Right hindlimb (tissue), 1 donor: ENCODE data around the gene KRT81.
A peak's percentile ranks its signal among the peaks of the same experiment; 100 is the strongest.

Experiments used
- DNase-seq: peaks from one replicate; pipeline ENCODE4 v3.0.0-alpha.2; 2018

The KRT81 gene

DNA sequence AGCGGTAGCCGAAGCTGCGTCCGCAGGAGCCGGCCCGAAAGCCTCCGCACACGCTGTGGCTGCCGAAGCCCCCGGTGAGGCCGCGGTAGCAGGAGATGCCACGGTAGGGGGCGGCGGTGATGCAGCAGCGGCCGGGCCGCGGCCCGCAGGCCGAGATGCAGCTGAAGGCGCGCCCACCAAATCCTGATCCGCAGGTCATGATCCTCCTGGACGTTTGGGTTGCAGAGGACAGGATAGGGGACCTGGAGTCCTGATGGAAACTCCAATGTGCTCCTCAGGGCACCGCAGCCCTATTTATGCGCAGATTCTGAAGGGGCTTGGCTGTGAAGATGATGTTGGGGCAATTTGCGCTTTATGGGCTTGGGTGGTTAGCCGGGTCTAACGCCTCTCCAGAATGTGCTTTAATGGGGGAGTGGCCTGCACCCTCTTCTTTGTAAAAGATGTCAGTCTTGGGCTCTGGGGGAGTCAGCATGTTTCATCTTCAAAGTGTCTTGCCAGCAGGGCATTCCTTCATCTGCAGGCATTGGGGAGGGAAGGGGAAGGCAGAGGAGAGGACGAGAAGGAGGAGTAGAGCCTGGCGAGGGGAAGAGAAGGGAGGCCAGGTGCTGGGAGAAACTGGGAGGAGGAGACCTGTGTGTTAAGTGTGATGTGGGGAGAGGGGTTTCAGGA, at the start of gene KRT81:
Gene KRT81, minus strand, starts transcription at position 268 of the 669 bp plus-strand sequence. Its CDS starts 69 bp downstream, at position 199.
- DNase-seq = no peak

DNA sequence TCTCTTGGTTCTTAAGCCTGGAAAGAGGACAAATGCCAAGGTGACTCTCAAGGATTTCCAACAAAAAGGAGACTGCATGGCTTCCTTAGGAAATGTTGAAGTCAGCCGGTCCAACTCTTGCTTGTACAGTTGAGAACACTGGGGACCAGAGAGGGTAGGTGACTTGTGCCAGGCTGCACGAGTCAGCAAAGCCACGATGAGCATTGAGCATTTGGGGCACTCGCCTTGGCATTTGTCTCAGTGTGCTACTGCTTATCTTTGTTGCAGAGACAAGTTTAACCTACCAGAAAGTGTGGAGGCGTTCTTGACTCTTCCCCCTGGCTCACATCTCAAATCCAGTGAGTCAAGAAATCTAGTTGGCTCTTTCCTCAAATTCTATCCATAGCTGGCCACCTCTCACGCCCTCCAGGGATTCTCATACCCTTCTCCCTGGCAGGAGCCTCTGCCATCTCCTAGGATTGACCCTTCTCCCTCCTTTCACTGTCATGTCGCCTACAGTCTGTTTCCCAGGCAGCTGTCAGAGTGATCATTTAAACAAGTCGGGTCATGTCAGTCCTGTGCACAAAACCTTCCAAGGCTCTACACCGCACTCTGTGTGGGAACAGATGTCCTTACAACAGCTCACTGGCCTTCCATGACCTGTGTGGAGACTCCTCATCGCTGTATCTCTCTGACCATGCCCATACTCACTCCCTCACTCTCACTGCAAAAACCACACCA, 47.1 kb upstream of the KRT81 start:
- no peak for DNase-seq

DNA sequence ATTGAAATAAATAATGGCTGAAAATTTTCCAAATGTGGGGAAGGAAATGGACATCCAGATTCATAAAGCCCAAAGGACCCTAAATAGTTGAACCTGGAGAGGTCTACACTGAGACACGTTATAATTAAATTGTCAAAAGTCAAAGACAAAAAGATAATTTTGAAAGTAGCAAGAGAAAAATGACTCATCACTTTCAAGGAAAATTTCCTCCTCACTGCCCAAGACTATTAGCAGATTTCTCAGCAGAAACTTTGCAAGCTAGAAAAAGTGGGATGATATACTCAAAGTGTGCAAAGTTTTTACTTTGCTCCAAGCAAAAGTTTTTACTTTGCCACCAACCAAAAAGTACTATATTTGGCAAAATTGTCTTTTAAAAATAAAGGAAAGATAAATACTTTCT, 45.7 kb upstream of the KRT81 start:
- DNase-seq = no peak

DNA sequence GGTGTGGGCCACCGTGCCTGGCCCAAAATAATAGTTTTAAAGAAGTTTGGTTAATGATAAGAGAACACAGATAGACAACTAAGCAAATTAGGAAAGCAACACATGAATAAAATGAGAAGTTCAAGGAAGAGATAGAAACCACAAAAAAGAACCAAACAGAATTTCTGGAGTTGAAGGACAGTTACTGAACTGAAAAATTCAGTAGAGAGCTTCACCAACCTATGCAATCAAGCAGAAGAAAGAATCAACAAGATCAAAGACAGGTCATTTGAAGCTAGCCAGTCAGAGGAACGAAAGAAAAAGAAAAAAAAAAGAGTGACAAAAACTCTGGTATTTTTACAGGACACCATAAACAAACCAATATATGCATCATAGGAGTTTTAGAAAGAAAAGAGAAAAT, 45.3 kb upstream of the KRT81 start:
- DNase-seq = no peak

DNA sequence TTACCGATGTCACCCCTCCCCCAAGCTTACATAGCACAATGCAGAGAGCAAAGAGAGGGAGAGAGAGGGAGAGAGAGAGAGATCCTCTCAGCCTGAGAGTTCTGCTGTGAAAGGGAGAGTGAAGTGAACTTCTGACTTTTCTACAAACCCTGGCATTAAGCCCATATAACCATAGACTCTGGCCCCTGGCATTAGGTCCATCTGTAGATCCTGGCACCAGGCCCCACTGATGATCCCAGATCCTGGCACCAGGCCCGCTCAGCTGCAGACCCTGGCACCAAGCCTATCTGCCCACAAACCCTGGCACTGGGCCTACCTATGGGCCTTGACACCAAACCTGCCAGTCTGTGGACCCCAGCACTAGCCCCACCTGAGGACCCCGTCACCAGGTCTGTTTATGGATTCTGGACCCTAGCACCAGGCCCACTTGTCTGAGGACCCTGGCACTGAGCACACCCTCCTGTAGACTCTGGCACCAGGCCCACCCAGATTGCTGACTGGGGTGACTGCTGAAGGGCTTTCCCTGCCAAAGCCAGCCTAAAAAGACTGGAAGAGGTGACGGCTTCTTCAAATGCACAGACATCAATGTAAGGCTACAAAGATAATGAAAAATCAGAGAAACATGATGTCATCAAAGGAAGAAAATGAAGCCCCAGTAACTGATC, 44.4 kb upstream of the KRT81 start:
- DNase-seq = peak; percentile 38

DNA sequence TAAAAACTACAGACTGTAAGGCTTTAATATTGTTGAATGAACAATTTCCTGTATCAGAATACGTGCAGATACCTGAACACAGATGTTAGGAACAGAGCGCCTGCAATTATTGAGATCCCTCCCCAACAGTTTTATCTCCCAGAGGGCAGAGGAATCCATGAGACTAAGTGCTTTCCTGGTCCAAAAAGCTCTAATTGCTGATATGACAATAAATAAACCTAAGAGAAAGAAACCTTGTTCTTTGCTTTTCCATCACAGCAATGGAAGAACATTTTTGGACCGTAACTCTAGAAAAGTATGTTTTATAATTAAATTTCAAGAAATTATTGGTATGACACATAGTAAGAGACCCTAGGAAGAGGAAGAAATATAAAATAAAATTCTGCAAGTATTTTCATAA, 42.9 kb upstream of the KRT81 start:
- no peak for DNase-seq

DNA sequence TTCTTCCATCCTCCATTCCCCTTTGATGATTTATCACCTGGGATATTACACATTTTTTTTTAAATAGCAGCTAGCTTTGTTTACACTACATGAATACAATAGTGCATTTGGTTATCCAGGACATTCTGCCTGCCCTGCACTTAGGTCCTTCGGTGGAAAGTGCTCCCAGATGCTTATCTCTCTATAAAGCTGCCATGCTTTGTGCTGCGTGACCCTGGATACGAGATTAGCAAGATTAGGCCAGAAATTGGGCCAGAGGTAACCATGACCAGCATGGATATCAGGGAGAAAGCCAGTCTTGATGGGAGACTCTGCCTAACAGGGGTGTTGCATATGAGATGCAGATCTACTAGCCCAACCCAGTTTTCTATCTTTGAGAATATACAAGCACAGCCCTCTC, 42.0 kb upstream of the KRT81 start:
- no peak for DNase-seq

DNA sequence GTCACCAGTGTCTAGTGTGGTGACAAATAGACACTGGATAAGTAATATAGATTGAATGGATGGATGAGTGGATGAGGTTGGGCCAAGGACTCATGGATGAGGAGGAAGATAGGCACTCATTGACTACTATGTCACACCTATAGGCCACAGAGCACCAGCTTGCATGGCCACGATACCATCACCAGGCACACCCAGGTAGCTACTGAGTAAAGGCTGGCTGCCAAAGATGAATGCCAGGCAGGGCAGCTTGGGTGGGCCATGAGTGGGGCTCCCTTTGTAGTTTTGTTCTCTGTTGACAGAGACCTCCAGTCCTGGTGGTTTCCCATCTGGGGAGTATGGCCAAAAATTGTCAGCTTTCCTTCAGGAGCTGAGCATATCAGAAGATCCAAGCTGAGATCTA, 41.0 kb upstream of the KRT81 start:
- DNase-seq = no peak

DNA sequence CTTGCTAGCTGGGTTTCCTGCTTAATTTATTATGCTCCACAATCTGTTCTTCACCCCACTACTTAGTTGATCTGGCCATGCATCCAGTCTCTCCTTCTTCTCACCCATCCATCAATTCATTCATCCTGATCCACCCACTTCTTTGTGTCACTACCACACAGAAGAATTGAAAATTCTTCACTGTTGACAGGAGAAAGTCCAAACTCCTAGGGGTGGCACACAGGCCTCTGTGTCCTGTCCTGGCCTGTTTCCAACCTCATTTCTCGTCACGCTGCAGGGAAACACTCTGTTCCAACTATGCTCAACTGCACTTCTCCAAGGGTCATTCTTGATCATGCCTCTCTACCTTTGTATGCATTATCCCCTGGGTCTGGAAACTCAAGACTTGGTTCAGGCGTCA, 40.5 kb upstream of the KRT81 start:
- no peak for DNase-seq

DNA sequence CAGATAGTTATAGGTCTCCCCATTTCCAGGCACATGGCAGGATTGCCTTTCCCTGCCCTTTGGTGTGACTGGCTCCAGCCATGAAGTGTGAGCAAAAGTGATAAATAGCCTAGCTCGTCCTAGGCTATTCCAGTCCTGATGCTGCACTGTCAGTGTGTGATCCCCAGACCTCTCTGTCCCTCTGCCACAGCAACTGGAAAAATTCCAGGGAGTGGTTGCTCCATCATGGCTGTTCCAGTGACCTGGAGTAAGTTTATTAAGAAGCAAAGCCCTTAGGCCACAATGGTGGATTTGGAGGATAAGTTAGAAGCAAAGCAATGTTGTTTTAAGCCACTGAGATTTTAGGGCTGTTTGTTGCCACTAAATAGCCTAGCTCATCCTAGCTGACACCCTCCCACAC, 39.7 kb upstream of the KRT81 start:
- no peak for DNase-seq

DNA sequence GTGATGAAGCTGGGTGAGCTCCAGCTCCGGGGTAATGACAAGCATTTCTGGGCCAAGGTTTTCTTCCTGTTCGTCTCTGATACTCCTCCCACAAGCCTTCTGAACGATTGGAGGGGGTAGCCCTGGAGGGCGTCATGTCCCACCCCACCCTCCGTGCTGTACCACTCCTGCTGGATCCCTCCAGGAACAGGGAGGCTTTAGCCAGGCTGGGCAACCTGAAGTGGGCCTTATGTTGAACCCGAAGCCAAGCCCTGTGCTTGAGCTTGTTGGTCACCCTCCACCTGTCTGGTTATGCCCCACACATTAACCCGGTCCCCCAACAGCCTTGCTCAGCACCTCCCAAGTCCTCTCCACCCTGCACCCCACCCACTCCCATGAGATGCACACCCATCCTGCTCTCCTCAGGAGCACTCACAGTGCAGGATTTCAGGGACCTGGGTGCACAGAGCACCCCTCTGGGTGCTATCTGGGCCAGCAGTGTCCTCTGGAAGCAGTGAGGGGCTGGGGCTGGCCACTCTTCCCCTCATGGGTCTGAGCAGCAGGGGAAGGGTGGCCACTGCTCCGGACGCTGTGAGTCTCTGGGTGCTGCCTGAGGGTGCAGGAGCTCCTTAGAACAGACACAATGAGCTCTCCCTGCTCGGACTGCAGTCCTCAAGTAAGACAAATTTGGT, 36.6 kb upstream of the KRT81 start:
- no peak for DNase-seq

DNA sequence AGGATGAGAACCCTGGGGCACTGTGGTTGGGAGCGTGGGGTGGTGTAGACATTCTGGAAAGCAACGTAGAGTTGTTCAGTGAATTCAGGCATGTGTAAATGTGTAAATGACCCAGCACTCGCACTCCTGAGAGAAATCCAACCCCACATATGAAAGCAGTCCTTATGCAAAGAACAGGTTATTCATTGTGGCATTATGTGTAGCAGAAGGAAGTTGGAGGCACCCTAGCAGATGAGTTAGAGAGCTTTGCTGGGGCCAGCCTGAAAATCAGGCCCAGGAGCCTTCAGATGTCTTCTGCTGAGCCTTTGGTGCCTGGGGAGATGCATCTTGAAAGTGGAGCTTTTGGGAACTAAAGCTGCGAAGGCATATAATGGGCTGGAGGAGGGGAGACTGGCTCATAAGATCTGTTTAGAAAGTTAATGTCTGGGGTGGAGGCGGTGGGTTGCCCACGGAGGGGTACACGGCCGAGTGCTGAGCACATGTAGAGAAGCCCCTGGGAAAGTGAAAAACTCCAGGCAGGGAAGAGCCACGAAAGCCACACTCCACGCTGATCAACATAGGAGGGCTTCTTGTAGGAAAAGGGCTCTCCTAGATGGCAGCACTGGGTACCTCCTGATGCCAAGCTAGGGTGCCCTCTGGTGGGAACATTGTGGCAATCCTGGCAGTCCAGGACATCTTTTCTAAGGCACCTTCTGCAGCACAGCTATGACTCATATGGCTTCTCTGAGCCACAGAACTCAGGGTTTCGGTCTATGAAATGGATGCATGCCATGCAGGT, 35.9 kb upstream of the KRT81 start:
- peak; percentile 54 for DNase-seq

DNA sequence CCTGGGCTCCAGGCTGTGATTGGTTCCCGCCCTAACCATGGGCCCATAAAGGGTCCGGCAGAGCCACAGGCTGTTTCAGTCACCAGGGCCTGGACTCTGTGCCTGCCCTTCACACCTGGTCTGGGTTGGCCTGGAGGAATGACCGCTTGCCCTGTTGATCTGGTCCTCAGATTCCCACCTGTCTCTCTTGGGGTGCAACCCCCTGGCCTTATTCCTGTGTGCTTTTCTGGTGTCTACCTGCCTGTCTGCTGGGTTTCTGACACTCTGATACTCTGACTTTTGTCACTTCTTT, 32.8 kb upstream of the KRT81 start:
- DNase-seq = no peak

DNA sequence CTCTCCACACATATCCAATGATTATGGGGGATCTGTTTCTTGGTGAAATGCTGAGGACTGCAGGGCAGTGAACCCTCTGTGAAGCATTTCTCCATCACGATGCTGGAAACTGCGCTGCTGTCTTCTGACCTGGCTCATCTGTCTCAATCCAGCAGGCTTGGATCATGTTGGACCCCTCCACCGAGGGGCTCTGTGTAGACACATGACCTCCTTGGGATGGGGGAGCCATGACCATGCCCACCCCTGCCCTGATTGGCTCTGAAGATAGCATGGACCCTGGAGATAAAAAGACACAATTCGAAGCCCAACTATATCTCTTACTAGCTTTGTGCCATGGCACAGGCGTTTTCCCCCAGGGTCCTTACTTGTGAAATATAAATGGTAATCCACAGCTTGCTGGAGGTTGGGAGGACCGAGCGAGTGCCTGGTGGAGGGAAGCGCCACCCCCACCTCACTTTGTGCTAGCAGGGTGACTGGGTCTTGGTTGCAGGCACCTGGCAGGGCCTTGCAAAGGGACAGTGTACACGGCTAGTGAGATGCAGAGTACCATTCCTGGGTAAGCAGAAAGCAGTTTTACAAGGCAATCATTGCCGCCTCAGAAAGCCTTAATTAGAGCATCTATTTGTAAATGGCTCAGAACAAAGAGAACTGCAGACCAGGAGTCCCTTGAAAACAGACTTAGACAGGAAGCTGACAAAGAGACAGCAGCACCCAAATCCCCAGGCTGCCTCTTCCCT, 32.2 kb upstream of the KRT81 start:
- no peak for DNase-seq

DNA sequence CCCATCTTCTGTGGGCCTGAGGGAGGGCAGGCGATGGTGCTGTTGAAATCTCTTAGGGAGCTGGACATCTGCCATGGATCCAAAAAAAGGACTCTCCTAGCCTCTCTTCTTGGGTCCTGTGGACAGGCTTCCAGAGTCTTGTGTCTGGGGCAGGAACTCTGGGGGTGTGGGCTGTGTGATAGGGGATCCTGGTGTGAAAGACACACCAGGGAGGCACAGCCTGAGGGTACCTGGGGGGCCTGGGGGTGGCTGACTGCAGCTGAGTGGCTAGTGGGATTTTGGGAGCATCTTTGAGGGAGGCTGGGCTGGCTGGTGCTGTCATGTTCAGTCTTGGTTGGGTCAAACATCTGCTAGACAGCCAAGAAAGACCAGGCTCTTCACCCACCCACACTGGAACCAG, 31.7 kb upstream of the KRT81 start:
- no peak for DNase-seq

DNA sequence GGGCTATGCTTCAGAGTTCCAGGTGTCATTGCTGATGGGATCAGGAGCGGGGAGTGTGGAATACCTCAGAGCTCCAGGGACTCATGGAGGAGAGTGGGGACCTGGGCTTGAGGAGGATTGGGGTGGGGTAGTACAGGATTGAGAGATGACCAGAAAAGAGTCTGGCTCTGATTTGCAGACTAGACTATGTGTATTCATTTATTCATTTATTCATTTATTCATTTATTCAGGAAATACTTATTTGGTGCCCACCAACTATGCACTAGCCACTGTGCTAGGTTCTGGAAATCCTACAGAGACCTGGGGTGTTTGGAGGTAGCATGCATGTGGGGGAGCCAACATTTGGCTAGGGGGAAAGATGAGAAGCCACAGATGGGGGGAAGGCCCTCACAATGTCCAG, 30.7 kb upstream of the KRT81 start:
- peak; percentile 3 for DNase-seq

DNA sequence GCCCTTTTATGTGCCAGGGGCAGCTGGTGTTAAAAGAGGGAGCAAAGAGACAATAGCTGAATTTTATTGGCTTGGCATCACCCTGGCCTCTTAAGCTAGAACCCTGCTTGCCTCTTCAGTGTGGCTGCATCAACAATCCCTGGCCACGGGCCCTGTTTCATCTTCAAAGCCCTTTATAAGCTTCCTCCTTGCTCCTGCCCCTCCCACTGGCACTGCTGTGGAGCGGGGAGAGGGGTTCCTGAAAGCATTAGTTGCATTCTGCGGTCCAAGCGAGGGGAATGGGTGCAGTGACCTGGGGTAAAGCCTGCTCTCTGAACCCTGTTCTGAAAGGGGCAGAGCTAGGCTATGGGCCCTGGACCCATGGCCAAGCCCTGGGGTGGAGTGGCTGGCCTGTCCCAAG, 30.1 kb upstream of the KRT81 start:
- peak; percentile 10 for DNase-seq

DNA sequence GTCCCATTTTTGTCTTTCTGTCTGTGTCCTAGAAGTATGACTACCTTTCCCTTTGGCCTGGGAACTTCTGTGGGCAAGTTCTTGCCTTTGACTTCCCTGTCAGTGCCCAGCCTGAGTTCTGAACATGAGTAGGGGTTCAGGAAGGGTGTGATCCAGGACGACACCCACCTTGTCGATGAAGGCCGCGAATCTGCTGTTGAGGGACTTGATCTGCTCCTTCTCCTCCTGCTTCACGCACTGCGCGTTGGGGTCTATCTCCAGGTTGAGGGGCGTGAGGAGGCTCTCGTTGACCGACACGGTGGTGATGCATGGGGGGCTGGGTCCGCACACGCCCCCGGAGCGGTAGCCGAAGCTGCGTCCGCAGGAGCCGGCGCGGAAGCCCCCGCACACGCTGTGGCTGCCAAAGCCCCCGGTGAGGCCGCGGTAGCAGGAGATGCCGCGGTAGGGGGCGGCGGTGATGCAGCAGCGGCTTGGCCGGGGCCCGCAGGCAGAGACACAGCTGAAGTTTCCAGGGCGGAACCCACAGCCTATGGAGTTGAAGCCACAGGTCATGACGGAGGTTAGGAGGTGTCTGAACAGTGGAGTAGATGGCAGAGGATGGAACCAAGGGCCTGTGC, 29.6 kb upstream of the KRT81 start, which contains the start of gene KRT83:
Gene KRT83, minus strand, starts transcription at position 615 of the 617 bp plus-strand sequence. Its CDS starts 63 bp downstream, at position 552.
- DNase-seq = peak; percentile 12

DNA sequence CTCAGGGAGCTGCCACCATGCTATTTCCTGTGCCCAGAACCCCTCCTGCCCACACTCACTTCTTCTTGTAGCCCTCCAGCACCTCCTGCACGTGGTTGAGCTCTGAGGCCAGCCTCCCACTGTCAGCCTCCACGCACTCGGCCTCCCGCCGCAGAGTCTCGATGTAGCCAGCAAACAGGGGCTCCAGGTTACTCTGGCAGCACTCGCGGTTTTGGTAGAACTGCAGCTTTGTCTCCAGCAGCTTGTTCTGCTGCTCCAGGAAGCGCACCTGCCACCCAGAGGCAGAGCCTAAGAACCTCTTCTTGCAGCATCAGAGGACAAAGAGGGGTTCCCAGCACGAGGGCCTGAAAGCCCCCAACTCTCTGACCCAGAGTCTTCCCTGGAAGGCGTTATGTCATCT, 27.8 kb upstream of the KRT81 start:
- no peak for DNase-seq

DNA sequence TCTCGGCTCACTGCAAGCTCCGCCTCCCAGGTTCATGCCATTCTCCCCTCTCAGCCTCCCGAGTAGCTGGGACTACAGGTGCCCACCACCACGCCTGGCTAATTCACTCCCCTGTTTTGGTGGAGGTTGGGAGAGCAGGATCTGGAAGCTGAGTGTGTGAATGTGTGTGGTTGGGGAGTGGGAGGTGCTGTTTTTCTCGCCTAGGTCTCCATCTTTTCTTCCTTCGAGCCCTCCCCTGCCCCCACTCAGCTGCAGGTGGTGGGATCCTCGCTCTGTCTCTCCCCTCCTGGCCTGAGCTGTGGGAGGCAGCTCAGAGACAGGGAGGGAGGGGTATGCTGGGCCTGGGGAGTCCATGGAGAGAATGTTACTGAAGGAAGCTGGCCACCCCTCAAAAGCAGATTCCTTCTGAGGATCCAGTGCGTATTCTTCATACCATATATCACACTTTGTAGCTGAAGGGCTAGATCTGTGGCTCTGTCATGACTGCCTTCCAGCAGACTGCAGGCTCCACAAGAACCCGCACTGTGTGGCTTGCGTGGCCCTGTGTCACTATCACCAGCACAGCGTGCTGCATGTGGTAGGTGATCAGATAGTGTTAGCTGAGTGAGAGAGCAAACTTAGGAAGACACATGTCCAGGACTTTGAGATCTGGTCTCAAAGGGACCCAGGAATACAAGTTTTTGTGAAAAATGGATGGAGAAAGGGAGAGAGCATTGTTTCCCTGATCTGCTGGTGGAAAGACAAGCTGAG, 27.1 kb upstream of the KRT81 start:
- no peak for DNase-seq

DNA sequence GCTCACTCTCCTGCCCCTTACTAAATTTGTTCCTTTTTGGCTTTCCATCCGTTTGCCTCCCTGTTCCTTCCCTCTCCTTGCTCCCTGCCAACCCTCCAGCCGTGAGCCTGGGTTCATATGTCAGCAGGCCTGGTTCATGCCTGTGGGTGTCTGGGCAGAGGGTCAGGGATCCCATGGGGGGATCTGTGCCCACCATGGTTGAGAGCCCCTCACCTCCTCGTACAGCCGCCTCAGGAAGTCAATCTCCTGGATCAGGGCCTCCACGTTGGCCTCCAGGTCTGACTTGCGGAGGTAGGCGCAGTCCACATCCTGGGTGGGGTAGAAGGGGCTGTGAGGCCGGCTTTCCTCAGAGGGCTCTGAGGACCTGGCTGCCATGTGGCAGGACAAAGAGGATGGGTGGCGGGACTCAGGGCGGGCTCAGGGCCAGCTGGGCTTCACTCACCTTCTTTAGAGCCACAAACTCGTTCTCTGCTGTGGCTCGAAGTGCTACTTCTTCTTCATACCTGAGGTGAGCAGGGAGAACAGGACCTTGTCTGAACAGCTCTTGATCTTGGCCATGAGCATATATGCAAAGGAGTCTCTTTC, 26.2 kb upstream of the KRT81 start:
- DNase-seq = no peak
